ENCODE data around the gene TTC38. TPM values are rescaled to one million over a fixed set of nuclear protein-coding genes. Genes with fewer than 3 reads are reported as not detected.
"Not testable (repeated sequence)": the region's sequence is repeated elsewhere in the genome, so short reads cannot be mapped to it uniquely, and the experiment has no call there.

Gene TTC38
- total RNA-seq, 2 experiments from 2014 or later, result 20.0 to 25.1 TPM

DNA sequence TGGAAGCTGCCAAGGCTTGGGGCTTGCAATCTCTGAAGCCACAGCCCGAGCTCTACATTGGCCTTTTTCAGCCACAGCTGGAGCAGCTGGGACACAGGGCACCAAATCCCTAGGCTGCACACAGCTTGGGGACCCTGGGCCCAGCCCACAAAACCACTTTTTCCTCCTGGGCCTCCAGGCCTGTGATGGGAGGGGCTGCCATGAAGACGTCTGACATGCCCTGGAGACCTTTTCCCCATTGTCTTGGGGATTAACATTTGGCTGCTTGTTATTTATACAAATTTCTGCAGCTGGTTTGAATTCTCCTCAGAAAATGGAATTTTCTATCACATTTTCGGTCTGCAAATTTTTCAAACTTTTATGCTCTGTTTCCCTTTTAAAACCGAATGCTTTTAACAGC is 2.2 kb upstream of the TTC38 start:
- H3K27ac Mint-ChIP-seq, DNase-seq, CTCF ChIA-PET, ATAC-seq, H3K4me3 Mint-ChIP-seq: not testable (repeated sequence)
- peaks cover 28% of the 10 kb centered on the region for H3K4me1 Mint-ChIP-seq (ENCODE audit: low read depth)
- H3K27me3 Mint-ChIP-seq (ENCODE audit: low read depth), result peaks cover 47% of the 10 kb centered on the region
- H3K36me3 Mint-ChIP-seq (ENCODE audit: low read depth), result peaks cover 27% of the 10 kb centered on the region
- POLR2A ChIA-PET, result interaction anchor here (0.6 kb wide), 1 partner anchor 16 kb away, joined by 3 read pairs; no protein-coding TSS in a partner anchor
- peaks cover 19% of the 10 kb centered on the region for H3K9me3 Mint-ChIP-seq (ENCODE audit: insufficient read depth)

DNA sequence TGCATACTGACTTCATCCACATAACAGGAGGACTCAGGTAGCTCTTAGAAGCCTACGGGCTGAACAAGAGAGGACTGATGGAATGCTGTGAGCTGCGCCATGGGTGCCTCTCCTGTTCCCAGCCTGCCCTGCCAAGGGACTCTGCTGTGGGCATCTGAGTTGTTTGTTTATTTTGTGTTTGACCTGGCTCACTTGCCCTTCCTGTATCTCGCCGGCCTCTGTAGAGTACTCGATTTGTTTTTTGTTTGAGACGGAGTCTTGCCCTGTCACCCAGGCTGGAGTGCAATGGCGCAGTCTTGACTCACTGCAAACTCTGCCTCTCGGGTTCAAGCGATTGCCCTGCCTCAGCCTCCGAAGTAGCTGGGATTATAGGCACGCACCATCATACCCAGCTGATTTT is 1.8 kb downstream of the TTC38 start:
- Mint-ChIP-seq H3K9me3 (ENCODE audit: insufficient read depth) (peaks cover 10% of the 10 kb centered on the region), H3K4me3 (peak overlapping the region; percentile 86), H3K27me3 (ENCODE audit: low read depth) (peaks cover 14% of the 10 kb centered on the region), H3K27ac (no peak overlapping the region), H3K4me1 (ENCODE audit: low read depth) (peaks cover 26% of the 10 kb centered on the region), H3K36me3 (ENCODE audit: low read depth) (peaks cover 21% of the 10 kb centered on the region)
- POLR2A ChIA-PET, result interaction anchor here (1.0 to 1.5 kb wide), 2 partner anchors 13 to 19 kb away, joined by 3 to 4 read pairs; partner anchors contain the start of gene CDPF1
- ATAC-seq (no peak), DNase-seq (no peak)
- CTCF ChIA-PET, result interaction anchor here (0.8 kb wide), 1 partner anchor 118 kb away, joined by 4 read pairs; no protein-coding TSS in a partner anchor

DNA sequence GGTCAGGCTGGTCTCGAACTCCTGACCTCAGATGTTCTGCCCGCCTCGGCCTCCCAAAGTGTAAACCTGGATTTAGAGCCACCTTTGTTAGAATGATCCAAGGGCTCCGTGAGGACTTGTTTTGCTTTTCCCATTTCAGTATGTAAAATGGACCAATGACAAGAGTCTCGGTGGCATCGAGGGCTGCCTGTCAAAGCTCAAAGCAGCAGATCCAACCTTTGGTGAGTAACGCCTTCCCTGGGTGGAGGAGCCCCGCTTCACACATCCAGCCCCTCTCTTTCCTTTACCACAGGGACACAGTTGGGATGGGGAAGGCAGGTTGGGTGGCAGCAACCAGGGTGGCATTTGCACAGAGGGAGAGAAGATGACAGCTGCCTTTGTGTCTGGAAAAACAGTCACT is 4.4 kb downstream of the TTC38 start:
- POLR2A ChIA-PET, result no interaction called here
- H3K36me3 Mint-ChIP-seq (ENCODE audit: low read depth), result peaks cover 34% of the 10 kb centered on the region
- H3K4me1 Mint-ChIP-seq (ENCODE audit: low read depth), result peaks cover 33% of the 10 kb centered on the region
- H3K4me3 Mint-ChIP-seq, result no peak overlapping the region
- DNase-seq, result no peak
- no peak overlapping the region for H3K27ac Mint-ChIP-seq
- peaks cover 3% of the 10 kb centered on the region for H3K27me3 Mint-ChIP-seq (ENCODE audit: low read depth)
- CTCF ChIA-PET, result no interaction called here
- no peaks in the 10 kb centered on the region for H3K9me3 Mint-ChIP-seq (ENCODE audit: insufficient read depth)
- ATAC-seq, result no peak

DNA sequence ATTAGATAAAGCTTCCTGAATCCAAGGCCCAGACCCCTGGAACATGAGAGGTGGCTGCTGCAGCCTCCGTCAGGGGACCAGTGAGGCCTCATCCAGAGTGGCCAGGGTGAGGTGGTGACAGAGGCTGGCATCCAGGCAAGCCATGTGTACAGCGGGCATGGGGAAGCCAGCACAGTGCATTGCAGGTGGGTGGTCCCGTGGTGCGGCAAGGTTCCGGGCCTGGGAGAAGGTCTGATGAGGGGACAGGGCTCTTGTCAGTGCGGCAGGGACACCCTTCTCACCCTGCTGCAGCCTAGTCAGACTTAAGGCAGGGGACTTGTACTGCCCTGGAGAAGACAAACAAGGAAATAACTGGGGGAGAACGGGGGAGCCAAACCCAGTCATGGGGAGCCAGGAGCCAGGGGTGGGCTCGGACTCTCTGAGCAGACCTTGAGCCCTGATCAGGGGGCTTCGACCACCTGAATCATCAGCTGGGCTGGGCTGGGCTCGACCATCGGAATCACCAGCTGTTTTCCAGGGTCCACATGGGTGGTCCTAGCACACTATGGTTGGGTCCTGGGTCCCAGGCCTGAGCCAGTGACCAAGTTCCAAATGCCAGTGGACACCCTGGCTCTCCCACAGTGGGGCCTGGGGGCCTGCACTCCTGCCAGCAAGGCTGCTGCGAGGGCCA is 5.1 kb downstream of the TTC38 start:
- Mint-ChIP-seq H3K9me3 (ENCODE audit: insufficient read depth) (no peaks in the 10 kb centered on the region), H3K4me3 (no peak overlapping the region), H3K27ac (no peak overlapping the region), H3K36me3 (ENCODE audit: low read depth) (peaks cover 32% of the 10 kb centered on the region), H3K27me3 (ENCODE audit: low read depth) (no peaks in the 10 kb centered on the region), H3K4me1 (ENCODE audit: low read depth) (peaks cover 28% of the 10 kb centered on the region)
- ChIA-PET POLR2A (no interaction called here), CTCF (no interaction called here)
- ATAC-seq (no peak), DNase-seq (no peak)

DNA sequence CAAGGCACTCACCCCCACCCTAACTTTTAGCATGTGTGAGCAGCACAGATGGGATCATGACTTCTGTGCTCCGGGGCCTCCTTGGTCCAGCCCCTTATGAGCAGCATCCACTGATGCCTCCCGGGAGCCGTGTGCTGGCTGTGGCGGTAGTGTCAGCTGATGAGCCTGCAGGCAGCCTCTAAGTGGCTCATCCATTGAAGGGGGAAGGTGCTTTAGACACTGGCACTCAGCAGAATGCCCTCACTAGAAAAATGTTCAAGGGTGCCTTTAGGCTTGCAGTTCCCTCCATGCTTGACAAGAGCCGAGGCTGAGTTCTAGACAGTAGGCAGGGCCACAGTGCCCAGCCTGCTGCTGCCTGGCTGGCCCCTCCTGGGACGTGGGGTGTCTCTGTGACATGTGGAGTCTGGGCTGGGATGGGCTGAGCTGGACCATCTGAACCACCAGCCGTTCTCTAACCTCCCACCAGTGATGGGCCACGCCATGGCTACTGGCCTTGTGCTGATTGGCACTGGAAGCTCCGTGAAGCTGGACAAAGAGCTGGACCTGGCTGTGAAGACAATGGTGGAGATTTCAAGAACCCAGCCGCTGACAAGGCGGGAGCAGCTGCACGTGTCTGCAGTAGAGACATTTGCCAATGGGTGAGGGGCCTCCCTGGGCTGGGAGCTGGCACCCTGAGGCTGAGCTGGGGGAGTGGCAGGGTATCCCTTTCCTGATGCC is 5.8 kb downstream of the TTC38 start:
- Mint-ChIP-seq H3K27ac (no peak overlapping the region), H3K27me3 (ENCODE audit: low read depth) (no peaks in the 10 kb centered on the region), H3K36me3 (ENCODE audit: low read depth) (peaks cover 34% of the 10 kb centered on the region), H3K4me1 (ENCODE audit: low read depth) (peaks cover 25% of the 10 kb centered on the region), H3K4me3 (no peak overlapping the region), H3K9me3 (ENCODE audit: insufficient read depth) (no peaks in the 10 kb centered on the region)
- ChIA-PET CTCF (no interaction called here), POLR2A (no interaction called here)
- ATAC-seq (no peak), DNase-seq (no peak)

DNA sequence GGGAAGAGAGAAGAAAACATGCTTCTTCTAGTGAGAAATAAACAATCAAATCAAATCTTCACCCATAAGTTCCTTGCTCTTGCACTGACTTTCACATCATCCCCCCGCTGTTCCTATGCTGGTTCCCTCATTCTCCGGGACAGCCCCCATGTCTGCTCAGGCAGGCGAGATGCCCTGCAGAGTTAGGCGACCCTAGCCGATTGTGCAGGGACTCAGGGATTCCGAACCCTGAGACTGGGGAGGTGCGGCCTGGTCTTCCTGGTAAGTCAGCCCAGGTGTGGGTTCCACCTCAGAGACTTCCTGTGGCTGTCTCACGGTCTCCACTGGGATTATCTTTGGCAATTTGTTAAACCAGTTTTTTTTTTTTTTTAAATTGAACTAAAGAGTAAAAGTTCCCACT is 6.6 kb downstream of the TTC38 start:
- Mint-ChIP-seq H3K36me3 (ENCODE audit: low read depth) (peaks cover 39% of the 10 kb centered on the region), H3K4me3 (no peak overlapping the region), H3K27me3 (ENCODE audit: low read depth) (no peaks in the 10 kb centered on the region), H3K4me1 (ENCODE audit: low read depth) (peaks cover 19% of the 10 kb centered on the region), H3K27ac (no peak overlapping the region), H3K9me3 (ENCODE audit: insufficient read depth) (no peaks in the 10 kb centered on the region)
- ChIA-PET POLR2A (no interaction called here), CTCF (no interaction called here)
- ATAC-seq (no peak), DNase-seq (no peak)

DNA sequence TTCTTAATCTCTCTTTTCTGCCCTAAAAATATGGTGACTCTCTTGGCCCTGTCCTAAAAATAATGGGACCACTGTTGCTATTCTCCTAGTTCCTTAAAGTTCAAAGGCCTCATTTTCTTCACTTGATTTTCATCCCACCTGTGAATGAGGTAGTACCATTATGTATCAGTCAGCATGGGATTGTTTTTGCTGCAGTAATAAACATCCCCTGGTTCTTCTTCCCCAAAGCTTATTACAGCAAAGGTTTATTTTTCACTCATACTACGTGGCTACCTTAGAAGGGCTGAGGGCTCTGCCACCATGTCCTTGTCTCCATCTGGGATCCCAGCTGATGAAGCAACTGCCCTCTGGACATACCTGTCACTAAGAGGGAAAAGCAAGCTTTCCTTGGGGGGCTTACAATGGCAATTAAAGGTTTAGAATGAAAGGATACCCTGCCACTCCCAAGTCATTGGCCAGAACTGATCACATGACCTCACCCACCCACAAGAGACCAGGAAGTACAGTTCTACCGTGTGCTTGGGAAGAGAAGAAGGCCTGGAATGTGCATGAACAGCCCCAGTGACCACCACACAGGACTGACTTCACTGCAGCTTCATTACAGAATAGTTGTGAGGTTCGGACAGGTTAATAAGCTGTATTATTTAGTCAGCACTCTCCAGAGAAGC is 7.8 kb downstream of the TTC38 start:
- Mint-ChIP-seq H3K9me3 (ENCODE audit: insufficient read depth) (no peaks in the 10 kb centered on the region), H3K27ac (no peak overlapping the region), H3K4me1 (ENCODE audit: low read depth) (peaks cover 16% of the 10 kb centered on the region), H3K27me3 (ENCODE audit: low read depth) (no peaks in the 10 kb centered on the region), H3K4me3 (no peak overlapping the region), H3K36me3 (ENCODE audit: low read depth) (peaks cover 40% of the 10 kb centered on the region)
- ChIA-PET CTCF (interaction anchor here (1.0 kb wide), 1 partner anchor 20 kb away, joined by 3 read pairs; no protein-coding TSS in a partner anchor), POLR2A (interaction anchor here (0.9 to 1.0 kb wide), 2 partner anchors 8 to 12 kb away, joined by 3 to 7 read pairs; no protein-coding TSS in a partner anchor)
- ATAC-seq (no peak), DNase-seq (no peak)

DNA sequence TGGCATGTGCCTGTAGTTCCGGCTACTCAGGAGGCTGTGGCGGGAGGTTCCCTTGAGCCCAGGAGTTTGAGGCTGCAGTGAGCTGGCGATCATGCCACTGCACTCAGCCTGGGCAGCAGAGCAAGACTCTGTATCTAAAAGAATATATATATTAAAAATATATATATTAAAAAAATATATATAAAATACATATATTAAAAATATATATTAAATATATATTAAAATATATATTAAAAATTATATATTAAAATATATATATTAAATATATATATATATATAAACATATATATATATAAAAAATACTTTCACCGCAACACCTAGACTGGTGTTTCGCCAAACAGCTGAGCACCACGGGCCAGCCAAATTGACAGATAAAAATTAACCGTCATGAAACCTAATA is 8.8 kb downstream of the TTC38 start:
- CTCF ChIA-PET, result interaction anchor here (1.0 to 1.4 kb wide), 2 partner anchors 9 to 19 kb away, joined by 3 to 5 read pairs; partner anchors contain the start of gene TTC38
- H3K4me3 Mint-ChIP-seq, result no peak overlapping the region
- H3K4me1 Mint-ChIP-seq (ENCODE audit: low read depth), result peaks cover 24% of the 10 kb centered on the region
- POLR2A ChIA-PET, result interaction anchor here (0.9 to 1.0 kb wide), 2 partner anchors 9 to 11 kb away, joined by 3 to 7 read pairs; no protein-coding TSS in a partner anchor
- no peak overlapping the region for H3K27ac Mint-ChIP-seq
- no peak for DNase-seq
- H3K36me3 Mint-ChIP-seq (ENCODE audit: low read depth), result peaks cover 42% of the 10 kb centered on the region
- no peaks in the 10 kb centered on the region for H3K27me3 Mint-ChIP-seq (ENCODE audit: low read depth)
- H3K9me3 Mint-ChIP-seq (ENCODE audit: insufficient read depth), result no peaks in the 10 kb centered on the region
- no peak for ATAC-seq

DNA sequence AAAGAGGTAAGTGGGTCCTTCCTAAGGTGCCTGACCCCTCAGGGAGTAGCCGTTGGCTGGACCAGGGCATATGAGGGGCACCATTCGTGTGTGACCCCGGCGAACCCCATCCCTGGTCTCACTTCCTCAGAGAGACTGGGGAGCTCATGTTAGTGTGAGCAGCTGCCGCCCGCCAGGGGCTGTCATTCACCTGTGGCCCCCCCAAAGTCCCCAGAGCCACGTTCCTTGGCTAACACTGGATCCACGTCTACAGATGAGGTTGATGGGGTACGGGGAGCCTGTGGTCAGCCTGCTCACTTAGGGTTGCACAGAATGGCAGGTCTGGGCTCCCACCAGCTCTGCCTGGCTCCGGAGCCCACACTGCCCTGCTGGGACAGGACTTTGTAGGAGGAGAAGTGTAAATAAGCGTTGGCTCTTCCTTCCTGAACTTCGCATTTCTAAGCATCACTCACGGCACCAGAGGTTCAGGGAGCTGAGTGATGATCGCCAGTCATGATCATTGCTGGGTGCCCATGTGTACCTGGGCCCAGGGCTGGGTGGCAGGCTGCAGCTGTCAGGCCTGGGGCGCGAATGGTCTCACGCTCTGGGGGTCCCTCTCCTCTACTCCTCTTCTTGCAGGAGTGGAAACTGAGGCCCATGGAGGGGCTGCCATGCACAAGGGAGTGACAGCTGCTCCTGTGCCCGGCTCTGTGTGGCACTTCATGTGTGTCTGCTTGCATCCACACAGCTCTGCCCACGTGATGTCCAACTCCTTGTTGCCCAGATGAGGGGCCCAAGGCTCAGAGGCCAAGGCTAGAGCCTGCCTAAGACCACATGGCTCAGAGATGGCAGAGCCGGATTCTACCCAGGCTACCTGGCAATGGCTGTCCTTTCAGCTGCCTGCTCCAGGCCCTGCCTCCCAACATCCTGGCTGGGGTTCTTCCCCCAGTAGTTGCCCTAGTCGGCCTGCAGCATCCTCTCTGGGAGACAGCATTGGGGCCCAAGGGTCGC is 11.1 kb downstream of the TTC38 start:
- ChIA-PET POLR2A (no interaction called here), CTCF (no interaction called here)
- H3K27me3 Mint-ChIP-seq (ENCODE audit: low read depth), result no peaks in the 10 kb centered on the region
- DNase-seq (no peak), ATAC-seq (no peak)
- no peak overlapping the region for H3K27ac Mint-ChIP-seq
- peaks cover 22% of the 10 kb centered on the region for H3K4me1 Mint-ChIP-seq (ENCODE audit: low read depth)
- peaks cover 43% of the 10 kb centered on the region for H3K36me3 Mint-ChIP-seq (ENCODE audit: low read depth)
- no peaks in the 10 kb centered on the region for H3K9me3 Mint-ChIP-seq (ENCODE audit: insufficient read depth)
- H3K4me3 Mint-ChIP-seq, result no peak overlapping the region

DNA sequence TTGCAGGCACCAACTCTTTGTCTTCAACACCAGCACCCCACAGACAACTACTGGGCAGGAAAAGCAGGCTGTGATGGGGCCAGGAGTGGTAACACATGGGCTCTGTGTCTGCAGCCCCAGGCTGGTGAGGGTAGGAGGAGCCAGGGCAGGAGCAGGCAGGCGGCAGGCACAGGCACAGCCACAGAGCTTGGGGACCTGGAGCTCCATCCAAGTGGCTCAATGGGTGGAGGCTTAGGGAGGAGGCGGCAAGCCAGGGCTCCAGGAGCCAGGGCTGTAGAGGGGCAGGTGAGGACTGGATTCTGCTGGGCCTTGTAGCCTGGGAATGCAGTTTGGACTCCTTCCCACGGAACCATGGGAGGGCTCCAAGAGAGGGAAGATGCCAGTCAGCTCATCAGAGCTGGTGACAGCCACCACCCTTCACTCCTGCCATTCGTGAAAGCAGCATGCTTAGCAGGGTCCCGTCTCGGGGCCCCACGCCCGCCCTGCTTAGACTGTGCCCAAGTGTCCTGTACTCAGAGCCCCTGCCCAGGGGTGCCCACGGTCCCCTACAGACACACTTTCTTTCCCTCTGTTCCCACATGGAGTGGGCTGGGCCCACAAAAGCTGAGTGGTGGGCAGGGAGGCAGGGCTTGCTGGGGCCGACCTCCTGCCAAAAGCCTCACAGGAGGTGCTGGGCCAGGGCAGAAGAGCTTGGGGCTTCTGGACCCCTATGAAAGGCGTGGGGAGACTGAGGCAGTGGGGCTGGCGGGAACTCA is 12.4 kb downstream of the TTC38 start:
- no peaks in the 10 kb centered on the region for H3K27me3 Mint-ChIP-seq (ENCODE audit: low read depth)
- peaks cover 43% of the 10 kb centered on the region for H3K36me3 Mint-ChIP-seq (ENCODE audit: low read depth)
- POLR2A ChIA-PET, result interaction anchor here (0.8 kb wide), 1 partner anchor 16 kb away, joined by 4 read pairs; no protein-coding TSS in a partner anchor
- H3K4me3 Mint-ChIP-seq, result no peak overlapping the region
- H3K9me3 Mint-ChIP-seq (ENCODE audit: insufficient read depth), result no peaks in the 10 kb centered on the region
- no peak for DNase-seq
- peak overlapping the region; percentile 30 for H3K27ac Mint-ChIP-seq
- CTCF ChIA-PET, result interaction anchor here (1.3 kb wide), 1 partner anchor 16 kb away, joined by 5 read pairs; no protein-coding TSS in a partner anchor
- peaks cover 22% of the 10 kb centered on the region for H3K4me1 Mint-ChIP-seq (ENCODE audit: low read depth)
- ATAC-seq, result no peak
